MM.1S (cell line): ENCODE measurements around the gene INSR.
A peak's percentile ranks its signal among the peaks of the same experiment; 100 is the strongest.

Experiments used
- CTCF ChIP-seq: fragments of 300-600 bp; sonication (generic); IDR thresholded peaks from 2 replicates; pipeline ENCODE4 v1.5.1; 2016; ENCODE audit warnings: antibody characterized with exemption, low read length, mixed read lengths
- EZH2 ChIP-seq: fragments of 300-600 bp; sonication (generic); optimal IDR thresholded peaks from 2 replicates; pipeline ENCODE3; 2017; ENCODE audit warnings: low read depth, mild to moderate bottlenecking, antibody characterized with exemption, low read length, mixed read lengths
- EZH2phosphoT487 ChIP-seq: fragments of 300-600 bp; sonication (generic); IDR thresholded peaks from 2 replicates; pipeline ENCODE4 v1.6.1; 2018; ENCODE audit warnings: antibody characterized with exemption, low read length

GRCh38 chr19:7337380-7338194 lies 43.4 kb upstream of the INSR start:
- TF ChIP-seq CTCF: peak; percentile 42
- no peak for TF ChIP-seq EZH2phosphoT487
- TF ChIP-seq EZH2: no peak
